A673 (cell line): ENCODE data around the gene ALDH9A1.

Experiments used
- CTCF ChIP-seq: fragments of 300-800, 200-600 bp; sonication (generic); conservative IDR thresholded peaks from 2 replicates; pipeline ENCODE4 v1.5.1; 2017; ENCODE audit warnings: low read depth, mild to moderate bottlenecking, antibody characterized with exemption, low read length, moderate library complexity, mixed read lengths
- EZH2 ChIP-seq: fragments of 200-600 bp; sonication (generic); IDR thresholded peaks from 2 replicates; pipeline ENCODE4 v1.6.1; 2017; ENCODE audit warnings: borderline replicate concordance, low read depth, mild to moderate bottlenecking, mixed read lengths, antibody characterized with exemption, low read length; ENCODE audit not compliant: poor library complexity, severe bottlenecking

GRCh38 chr1:165726169-165726568, 27.8 kb upstream of the ALDH9A1 start:
- no peak for TF ChIP-seq CTCF
- no peak for TF ChIP-seq EZH2
